GM18508 (cell line): ENCODE results near the gene CHMP4A.
"Not testable (repeated sequence)": the region's sequence is repeated elsewhere in the genome, so short reads cannot be mapped to it uniquely, and the experiment has no call there.

ENCODE experiments used
- ATAC-seq: cut with Tn5 transposase; IDR thresholded peaks from one replicate; pipeline ENCODE4 v1.9.1; 2021; ENCODE audit warnings: moderate number of reproducible peaks; ENCODE audit not compliant: insufficient read depth, unreplicated experiment

CHMP4A gene

DNA sequence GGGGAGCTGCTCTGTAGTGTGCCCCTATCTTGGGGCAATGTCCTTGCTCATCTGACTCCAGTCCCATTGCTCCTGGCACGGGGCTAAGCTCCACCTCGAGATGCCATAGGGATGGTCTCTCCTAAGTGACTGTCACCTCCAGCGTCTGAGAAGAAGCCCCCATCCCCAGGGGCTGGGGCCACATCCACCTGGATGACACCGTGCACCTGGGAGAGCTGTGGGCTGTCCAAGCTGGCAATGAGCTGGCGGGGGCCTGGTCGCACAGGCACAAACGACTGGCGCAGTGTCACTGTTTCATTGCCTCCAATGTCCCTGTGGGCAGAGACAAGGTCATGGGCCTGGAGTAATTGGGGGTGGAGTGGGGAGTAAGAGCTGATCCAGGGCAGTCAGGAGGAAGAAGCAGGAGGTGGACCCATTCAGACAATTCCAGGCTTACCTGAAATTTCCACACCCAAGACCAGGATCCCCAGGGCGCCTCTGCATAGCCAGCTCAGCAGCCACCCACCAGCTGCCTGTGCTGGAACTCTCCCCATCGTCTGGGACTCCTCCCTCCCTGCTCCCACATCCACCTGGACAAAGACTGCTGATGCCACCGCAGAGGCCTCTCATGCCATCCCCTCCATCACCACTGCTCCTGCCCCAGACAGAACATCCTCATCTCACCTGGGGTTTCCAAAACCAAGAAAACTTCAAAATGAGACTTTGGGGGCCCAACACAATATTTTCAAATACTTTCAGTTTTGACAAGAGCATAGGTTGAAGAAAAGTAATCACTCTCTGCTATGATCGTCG lies 36.1 kb upstream of the CHMP4A start:
- no peak for ATAC-seq

DNA sequence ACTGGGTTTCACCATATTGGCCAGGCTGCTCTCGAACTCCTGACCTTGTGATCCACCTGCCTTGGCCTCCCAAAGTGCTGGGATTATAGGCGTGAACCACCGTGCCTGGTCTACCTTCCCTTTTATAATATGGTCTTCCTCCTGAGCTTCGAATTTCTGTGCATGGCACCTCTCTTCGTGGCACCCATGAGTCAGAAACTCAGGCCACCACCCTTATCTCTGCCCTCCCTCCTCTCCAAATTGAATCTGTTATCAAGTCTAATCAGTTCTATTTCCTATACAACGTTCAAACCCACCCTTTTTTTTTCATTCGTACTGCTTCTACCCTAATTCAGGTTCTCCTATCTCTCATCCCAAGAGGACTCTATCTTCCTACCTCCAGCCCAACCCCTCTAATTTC lies 34.1 kb upstream of the CHMP4A start:
- ATAC-seq, result no peak

DNA sequence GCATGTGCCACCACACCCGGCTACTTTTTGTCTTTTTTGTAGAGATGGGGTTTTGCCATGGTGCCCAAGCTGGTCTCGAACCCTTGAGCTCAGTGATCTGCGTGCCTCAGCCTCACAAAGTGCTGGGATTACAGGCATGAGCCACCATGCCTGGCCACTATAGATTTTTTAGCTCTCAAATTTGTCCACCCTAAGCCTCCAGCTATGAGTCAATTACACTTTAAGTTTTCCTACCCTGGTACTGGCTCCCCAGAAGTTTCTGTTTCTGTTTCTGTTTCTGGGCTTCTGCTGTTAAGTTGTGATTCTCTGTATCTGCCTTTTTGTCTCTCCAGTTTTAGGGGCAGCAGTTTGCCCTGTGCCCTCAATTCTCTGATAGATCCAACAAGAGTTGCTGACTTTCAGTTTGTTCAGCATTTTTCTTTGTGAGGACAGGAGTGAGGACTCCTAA lies 33.5 kb upstream of the CHMP4A start:
- ATAC-seq, result no peak

DNA sequence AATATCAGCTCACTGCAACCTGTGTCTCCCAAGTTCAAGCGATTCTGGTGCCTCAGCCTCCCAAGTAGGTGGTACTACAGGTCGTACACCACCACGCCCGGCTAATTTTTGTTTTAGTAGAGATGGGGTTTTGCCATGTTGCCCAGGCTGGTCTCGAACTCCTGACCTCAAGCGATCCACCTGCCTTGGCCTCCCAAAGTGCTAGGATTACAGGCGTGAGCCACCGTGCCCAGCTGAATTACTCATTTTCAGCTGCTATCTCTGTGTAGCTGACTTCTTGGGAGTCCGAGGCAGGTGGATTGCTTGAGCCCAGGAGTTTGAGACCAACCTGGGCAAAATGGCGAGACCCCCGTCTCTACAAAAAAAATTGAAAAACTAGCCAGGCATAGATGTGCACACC lies 32.1 kb upstream of the CHMP4A start:
- not testable (repeated sequence) for ATAC-seq

DNA sequence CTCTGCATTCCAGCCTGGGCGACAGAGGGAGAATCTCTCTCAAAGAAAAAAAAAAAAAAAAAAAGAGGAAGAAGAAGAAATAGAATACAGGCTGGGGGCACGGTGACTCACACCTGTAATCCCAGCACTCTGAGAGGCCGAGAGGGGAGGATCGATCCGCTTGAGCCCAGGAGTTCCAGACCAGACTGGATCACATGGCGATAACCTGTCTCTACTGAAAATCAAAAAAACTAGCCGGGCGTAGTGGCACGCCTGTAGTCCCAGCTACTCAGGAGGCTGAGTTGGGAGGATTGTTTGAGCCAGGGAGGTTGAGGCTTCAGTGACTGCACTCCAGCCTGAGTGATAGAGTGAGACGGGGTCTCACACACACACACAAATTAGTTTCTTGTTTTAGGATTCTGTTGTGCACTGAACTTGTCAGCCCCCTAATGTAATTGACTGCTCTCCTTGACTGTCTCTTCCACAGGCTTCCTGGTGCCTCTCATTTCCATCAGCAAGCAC lies 30.1 kb upstream of the CHMP4A start:
- no peak for ATAC-seq

DNA sequence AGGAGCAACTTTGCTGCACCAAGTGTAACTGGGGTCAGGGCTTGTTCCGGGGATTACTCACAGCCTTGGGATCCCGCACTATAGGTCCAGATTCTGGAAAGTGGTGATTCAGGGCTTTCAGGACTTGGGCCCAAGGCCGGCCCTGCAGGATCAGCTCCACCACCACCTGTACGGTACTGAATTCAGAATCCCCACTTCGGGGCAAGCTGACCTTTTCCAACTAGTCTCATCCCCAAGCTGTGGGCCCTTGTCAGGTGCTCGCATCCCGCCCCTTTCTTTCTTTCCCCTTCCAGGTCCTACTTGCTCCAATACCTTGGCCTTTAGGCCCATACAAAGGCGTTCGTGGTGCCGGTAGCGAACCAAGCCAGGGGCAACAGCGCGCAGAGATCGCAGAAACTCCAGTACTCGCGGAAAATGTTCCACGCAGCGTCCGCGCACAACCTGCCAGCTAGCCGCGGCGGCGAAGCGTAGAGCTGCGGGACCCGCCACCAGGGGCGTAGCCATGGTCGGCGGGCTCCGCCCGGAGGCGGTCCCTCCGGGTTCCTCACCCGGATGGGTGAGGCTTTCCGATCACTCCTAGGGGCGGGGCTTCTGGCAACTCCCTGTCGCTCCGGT lies 28.6 kb upstream of the CHMP4A start:
- ATAC-seq, result peak; percentile 44

DNA sequence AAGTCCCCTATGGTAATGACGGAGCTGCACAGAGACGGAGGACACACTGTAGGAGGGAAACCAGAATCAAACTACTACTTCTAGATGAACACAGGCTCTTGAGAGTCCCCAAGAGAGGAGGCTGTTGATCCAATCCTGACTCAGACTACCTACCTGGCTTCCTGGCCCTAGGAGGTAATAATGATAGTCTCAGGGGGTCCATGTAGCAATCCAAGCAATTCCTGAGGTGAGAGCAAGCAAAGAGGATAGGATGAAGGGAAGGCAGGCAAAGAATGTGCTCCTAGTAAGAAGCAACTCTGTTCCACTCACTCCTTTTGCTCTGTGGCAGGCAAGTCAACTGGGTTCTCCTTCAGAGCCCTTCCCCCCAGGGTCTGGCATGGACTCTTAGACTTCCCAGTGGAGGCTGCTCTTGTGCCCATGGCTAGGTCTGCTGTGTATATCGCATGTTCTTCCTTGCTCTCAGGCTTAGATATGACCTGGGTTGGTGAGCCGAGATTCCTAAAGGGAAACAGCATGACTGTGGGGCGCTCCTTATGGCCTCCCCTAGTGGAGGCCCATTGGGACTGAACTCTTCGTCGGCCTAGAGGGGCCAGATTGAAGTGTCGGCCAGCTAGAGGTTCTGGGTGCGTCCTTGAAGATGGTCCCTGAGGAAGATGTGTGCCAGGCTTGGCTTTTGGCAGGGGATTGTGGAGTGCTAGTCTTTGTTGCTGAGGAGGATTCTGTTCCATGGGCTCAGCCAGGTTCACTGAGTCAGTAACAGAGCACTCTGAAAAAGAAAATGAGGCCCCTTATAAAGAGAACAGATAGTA lies 27.0 kb upstream of the CHMP4A start:
- no peak for ATAC-seq

DNA sequence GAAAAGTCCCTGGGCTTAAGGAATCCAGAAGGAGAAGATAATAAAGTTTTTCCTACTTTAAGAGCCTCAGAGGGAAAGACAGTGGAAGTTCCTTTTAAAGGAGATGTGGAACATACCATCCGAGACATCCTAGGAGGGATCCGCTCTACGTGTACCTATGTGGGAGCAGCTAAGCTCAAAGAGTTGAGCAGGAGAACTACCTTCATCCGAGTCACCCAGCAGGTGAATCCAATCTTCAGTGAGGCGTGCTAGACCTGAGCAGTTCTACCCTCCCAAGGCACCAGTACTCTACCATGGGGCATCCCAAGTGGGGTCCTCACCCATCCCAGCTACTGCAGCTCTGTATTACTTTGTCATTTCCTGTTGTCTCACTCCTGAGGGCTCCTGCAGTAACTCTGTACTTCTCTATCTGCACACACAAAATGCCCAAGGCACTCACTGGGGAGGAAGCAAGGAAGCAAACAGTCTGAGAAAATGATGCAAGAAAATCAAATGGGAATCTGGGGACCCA lies 25.3 kb upstream of the CHMP4A start:
- no peak for ATAC-seq

DNA sequence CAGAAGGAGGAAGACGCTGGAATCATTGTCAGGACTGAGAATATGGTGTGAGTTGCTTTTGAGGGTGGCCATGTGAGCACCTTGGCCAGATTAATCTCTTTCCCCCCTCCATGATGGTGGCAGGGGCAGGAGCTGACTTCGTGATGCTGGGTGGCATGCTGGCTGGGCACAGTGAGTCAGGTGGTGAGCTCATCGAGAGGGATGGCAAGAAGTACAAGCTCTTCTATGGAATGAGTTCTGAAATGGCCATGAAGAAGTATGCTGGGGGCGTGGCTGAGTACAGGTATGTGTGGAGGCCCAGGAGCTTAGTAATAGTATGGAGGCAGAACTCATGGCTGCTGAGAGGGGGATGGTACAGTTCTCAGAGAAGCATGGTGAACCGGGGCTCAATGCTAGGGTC lies 24.8 kb upstream of the CHMP4A start:
- no peak for ATAC-seq

DNA sequence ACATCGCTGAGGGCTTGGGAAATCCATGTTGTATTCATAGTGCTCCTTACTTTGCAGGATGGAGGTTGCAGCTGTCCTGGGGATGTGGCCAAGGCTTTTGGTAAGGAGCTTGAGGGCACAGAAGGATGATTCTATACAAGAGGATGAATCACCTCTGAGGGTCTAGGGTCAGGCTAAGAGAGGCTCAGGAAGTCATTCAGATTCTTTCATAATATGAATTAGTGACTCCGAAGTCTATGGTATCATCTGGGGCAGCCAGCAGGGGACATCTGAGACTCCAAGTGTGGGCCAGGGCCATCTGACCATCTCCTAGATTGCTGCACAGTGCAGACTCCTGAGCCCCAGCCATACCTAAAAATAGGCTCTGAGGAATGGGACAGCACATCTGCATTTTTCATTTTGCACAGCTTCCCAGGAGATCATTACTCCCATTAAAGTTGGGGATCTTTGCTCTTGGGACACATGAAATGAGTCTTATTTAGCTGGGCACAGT lies 24.2 kb upstream of the CHMP4A start:
- no peak for ATAC-seq

DNA sequence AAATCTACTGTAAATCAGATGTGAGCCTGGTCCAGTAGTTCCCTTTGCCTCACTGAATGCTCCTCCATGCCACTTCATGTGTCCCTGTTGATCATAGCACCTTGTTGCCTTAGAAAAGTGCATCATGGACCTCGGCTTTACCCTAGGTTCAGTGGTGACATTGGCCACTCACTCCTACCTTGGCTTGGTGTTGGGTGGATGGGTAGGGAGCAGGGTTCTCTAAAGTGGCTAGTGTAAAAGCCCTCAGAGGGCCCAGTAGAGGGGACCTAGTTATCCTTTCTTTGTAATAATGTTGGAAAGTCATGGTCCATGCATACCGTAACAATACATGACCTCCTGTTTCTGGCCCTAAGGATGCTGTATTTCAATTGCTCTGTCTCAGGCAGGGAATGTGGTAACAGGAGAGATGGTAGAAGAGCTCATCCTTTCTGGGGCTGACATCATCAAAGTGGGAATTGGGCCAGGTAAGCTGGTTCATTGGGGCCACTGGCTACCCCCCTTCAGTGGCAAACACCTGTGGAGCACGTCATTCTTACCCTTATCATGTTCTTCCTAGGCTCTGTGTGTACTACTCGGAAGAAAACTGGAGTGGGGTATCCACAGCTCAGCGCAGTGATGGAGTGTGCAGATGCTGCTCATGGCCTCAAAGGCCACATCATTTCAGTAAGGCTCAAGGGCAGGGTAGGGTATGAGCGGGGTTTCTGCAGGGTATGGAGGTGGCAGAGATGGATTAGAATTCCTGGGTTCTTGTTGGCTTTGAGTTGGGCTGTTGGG lies 23.6 kb upstream of the CHMP4A start:
- ATAC-seq, result no peak

DNA sequence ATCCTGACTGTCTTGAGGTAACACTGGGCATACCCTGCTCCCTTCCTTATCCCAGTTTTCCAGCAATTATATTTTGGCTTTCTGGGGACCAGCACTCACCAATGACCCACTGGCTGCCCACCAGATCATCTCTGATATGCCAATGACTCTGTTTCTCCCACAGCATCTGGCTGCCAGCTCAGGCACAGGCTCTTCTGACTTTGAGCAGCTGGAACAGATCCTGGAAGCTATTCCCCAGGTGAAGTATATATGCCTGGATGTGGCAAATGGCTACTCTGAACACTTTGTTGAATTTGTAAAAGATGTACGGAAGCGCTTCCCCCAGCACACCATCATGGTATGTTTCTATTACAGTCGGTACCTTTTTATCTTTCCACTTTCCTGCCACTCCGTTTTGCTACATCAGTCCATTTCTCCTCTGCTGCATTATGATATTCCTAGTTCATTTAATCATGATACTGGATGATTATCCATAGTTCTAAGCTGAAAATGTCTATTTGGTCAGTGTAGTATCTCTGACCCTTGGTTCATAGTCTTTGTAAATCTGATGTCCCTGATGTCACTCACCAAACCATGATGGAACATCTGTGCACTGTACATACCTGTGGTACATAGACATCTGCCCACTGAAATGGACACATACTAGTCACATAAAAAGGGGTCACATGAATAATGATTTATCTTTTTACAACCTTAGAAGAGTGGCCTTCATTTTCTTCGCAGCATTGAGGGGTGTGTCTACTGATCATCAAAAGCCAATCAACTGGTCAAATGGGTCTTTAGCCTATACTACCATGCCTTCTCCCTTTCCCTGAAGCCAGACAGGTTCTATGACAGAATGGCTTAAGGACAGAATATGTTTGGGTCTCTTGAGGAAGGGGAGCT lies 22.8 kb upstream of the CHMP4A start:
- no peak for ATAC-seq

DNA sequence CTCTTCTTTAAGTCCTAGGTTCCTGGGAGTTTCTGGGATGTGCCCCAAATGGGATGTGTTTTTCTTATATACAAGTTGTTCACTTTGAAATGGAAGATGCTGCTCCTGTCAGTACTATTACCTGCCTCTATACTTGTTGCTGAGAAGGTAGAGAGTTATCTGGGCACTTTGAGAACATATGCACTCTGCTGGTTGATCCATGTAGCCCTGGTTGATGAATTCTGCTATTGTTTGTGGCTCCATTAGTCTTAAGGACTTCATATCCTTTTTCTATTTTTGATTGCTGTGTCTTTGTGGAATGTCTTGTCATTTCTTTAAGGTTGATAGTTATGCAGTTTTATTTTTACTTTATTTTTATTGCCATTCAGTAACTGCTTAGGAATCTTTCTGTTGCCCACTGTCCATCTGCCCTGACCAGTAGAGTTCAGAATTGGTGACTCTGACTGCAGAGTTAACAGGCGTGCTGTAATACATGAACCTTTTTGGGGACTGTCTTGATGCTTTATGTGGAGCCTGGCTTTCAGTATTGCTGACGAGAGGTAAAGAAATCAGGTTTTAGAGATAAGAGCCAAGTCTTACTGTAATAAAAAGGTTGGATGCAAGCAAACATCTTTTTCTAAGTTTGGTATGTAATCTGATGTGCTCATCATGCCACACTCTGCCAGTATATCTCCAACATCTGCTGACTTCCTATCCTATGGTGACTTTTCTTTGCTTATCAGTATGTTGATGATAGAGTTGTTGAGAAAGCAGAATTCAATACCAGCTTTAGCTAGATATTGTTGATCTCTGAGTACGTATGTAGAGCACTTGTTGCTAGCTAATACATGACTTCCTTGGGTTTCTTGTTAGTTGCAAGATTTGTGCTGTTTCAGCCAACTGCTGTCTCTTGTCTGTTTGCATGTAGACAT lies 21.1 kb upstream of the CHMP4A start:
- no peak for ATAC-seq

DNA sequence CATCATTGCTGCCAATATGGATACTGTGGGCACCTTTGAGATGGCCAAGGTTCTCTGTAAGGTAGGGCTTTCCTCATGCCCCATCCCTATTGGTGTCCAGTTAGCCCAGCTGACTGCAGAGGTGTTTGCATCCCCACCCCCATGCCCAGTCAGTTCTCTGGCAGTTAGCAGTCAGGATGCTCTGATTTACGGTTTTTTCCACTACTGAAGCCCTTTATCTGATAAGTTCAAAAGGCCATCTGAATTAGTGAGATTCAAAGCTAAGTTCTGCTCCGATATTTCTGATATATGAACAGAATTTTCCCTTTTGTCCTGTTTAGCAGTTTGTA lies 20.2 kb upstream of the CHMP4A start:
- ATAC-seq, result no peak

DNA sequence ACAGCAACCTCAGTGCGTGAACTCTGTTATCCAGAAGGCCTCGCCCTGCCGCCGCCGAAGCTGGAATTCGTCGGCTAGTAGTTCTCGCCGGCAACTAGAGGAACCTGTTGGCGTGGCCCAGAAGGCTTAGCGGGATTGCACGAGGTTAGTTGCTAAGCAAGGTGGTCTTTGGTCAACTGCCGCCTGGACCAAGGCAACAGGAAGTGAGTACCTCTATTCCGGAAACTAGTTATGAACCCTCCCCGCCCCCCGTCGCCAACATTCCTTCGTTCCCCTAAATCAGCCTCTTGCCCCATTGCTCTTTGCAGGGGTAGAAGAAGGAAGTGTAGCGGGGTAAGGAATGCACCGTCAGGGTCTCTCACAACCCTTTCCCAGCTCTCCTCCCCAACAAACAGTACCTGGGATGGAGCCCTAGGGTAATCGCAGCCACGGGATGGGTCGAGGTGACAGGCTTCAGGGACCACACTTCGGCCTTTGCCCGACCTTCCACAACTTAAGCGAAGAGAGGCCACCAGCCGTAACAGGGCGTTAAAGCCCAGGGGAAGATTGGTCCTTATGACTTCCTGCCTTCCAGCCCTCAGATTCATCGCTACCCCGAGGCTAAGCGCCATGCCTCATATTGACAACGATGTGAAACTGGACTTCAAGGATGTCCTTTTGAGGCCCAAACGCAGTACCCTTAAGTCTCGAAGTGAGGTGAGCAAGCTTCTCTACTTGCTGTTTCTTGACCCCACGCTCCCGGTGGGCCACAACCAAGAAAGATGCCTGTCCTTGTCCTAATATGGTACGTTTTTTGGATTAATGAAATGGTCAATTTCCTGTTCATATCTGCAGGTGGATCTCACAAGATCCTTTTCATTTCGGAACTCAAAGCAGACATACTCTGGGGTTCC lies 19.6 kb upstream of the CHMP4A start, which contains the start of gene GMPR2:
Gene GMPR2, plus strand, starts transcription at position 285 of the 893 bp plus-strand sequence. Its CDS starts 325 bp downstream, at position 610.
- ATAC-seq, result no peak

DNA sequence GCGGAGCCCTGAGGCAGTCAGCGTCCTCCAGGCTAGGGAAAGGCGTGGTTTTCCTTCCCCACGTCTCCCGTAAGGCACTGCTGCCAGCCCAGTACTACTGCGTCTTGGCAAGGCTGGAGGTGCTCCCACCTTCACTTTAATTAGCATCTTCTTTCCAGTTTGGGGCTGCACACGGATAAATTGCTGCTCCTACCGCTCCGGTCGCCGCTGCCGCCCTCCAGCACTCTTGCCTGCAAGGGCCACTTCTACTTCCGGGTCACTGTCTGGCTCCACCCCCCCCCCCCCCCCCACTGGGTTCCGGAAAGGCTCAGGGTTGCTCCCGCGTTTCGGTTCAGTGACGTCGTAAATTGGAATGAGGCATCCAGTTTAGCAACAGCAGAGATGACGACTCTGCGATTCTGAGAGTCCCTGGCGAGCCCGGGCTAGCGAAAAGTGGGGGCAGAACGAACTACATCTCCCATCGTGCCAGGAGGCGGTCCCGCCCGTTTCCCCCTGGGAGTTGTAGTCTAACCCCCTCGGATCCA lies 18.9 kb upstream of the CHMP4A start, which contains the start of gene NEDD8:
Gene NEDD8, minus strand, starts transcription at position 247 of the 524 bp plus-strand sequence. Its CDS starts 100 bp downstream, at position 147.
- ATAC-seq, result no peak
